A673 (cell line): ENCODE measurements around the gene EXOC4. TPM values are rescaled to one million over a fixed set of nuclear protein-coding genes. Genes with fewer than 3 reads are reported as not detected.

Experiments used
- BruUV-seq: library from RNA; stranded (reverse); fragments of 400-500 nt; replicated peaks from 2 replicates; lab custom pipeline; 2021; lab: Mats Ljungman, UMichigan
- CTCF ChIA-PET: fragments of 300-600 bp; sonication (Branson Sonifier 250); formaldehyde crosslinking; loops from one replicate; lab custom pipeline; 2022; ENCODE audit warnings: antibody characterized with exemption; lab: Charles Lee
- POLR2A ChIA-PET: fragments of 300-600 bp; sonication (Branson Sonifier 250); formaldehyde crosslinking; loops from one replicate; lab custom pipeline; 2022; ENCODE audit warnings: antibody characterized with exemption; ENCODE audit not compliant: low non-redundant PET; lab: Charles Lee
- DNase-seq: peaks from one replicate; pipeline ENCODE4 v3.0.0-alpha.2; 2015; ENCODE audit warnings: low spot score
- H3K27ac ChIP-seq: fragments of 200-600 bp; sonication (generic); 2 replicates; pipeline ENCODE4 v1.5.1; 2016; ENCODE audit warnings: mixed run types, low read depth, mild to moderate bottlenecking, mixed read lengths, antibody characterized with exemption, low read length; ENCODE audit not compliant: poor library complexity, severe bottlenecking
- H3K27me3 ChIP-seq: fragments of 200-600 bp; sonication (generic); replicated peaks from 2 replicates; pipeline ENCODE4 v1.6.1; 2017; ENCODE audit warnings: mixed run types, low read depth, mild to moderate bottlenecking, mixed read lengths, antibody characterized with exemption, low read length; ENCODE audit not compliant: insufficient read depth, poor library complexity
- H3K36me3 ChIP-seq: fragments of 200-600 bp; sonication (generic); 2 replicates; pipeline ENCODE4 v1.6.1; 2016; ENCODE audit warnings: mixed run types, mild to moderate bottlenecking, mixed read lengths, antibody characterized with exemption, low read length; ENCODE audit not compliant: insufficient read depth, poor library complexity, severe bottlenecking
- H3K4me1 ChIP-seq: fragments of 200-600 bp; sonication (generic); 2 replicates; pipeline ENCODE4 v1.6.1; 2017; ENCODE audit warnings: mixed run types, mild to moderate bottlenecking, mixed read lengths, antibody characterized with exemption, low read length; ENCODE audit not compliant: insufficient read depth, poor library complexity, severe bottlenecking
- H3K4me3 ChIP-seq: fragments of 200-600 bp; sonication (generic); 2 replicates; pipeline ENCODE4 v1.5.1; 2016; ENCODE audit warnings: low read depth, mixed run types, mild to moderate bottlenecking, mixed read lengths, low read length; ENCODE audit not compliant: poor library complexity, severe bottlenecking
- H3K9me3 ChIP-seq: fragments of 200-600 bp; sonication (generic); 2 replicates; pipeline ENCODE4 v1.6.1; 2016; ENCODE audit warnings: mixed run types, low read depth, mild to moderate bottlenecking, mixed read lengths, antibody characterized with exemption, low read length; ENCODE audit not compliant: poor library complexity, severe bottlenecking
- EZH2 ChIP-seq: fragments of 200-600 bp; sonication (generic); IDR thresholded peaks from 2 replicates; pipeline ENCODE4 v1.6.1; 2017; ENCODE audit warnings: borderline replicate concordance, low read depth, mild to moderate bottlenecking, mixed read lengths, antibody characterized with exemption, low read length; ENCODE audit not compliant: poor library complexity, severe bottlenecking
- intact Hi-C: fragments of 100-400 bp; cut with micrococcal nuclease; formaldehyde crosslinking; loops from one replicate; pipeline ENCODE4 v1.10.0; 2022; ENCODE audit not compliant: unreplicated experiment
- total RNA-seq: library from RNA; stranded (reverse); gene quantifications from 2 replicates; pipeline ENCODE4 v1.2.3, GENCODE V29; 2021
- TF ChIP-seq, protein P1 (sequence below): fragments of 300-800, 200-600 bp; sonication (generic); conservative IDR thresholded peaks from 2 replicates; pipeline ENCODE4 v1.5.1; 2017; ENCODE audit warnings: low read depth, mild to moderate bottlenecking, antibody characterized with exemption, low read length, moderate library complexity, mixed read lengths

The EXOC4 gene
- total RNA-seq, 1 experiment from 2014 or later: 66.1 TPM

DNA sequence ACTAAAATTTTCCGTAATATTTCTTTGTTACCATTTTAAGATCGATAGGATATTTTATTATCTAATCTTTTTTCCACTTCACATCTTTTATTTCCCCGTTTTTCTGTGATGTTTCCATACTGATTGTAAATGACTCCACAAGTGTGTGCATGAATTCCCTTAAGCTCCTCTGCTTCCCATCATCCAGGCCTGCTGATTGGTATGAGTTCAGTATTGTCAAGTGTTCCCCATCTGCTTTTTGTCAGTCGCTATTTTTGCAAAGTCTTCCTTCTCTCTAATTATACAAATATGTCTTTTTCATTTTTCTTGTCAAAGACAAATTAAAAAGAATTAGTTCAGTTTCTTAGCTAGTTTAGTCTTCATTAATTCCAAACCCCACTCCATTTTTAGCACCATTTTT, 184.7 kb downstream of the EXOC4 start:
- TF ChIP-seq EZH2: no peak
- TF ChIP-seq, protein P1, sequence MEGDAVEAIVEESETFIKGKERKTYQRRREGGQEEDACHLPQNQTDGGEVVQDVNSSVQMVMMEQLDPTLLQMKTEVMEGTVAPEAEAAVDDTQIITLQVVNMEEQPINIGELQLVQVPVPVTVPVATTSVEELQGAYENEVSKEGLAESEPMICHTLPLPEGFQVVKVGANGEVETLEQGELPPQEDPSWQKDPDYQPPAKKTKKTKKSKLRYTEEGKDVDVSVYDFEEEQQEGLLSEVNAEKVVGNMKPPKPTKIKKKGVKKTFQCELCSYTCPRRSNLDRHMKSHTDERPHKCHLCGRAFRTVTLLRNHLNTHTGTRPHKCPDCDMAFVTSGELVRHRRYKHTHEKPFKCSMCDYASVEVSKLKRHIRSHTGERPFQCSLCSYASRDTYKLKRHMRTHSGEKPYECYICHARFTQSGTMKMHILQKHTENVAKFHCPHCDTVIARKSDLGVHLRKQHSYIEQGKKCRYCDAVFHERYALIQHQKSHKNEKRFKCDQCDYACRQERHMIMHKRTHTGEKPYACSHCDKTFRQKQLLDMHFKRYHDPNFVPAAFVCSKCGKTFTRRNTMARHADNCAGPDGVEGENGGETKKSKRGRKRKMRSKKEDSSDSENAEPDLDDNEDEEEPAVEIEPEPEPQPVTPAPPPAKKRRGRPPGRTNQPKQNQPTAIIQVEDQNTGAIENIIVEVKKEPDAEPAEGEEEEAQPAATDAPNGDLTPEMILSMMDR: no peak
- Histone ChIP-seq H3K4me3 (no peak overlapping the region), H3K27ac (no peak overlapping the region), H3K4me1 (peaks cover 4% of the 10 kb centered on the region), H3K36me3 (no peaks in the 10 kb centered on the region), H3K27me3 (no peaks in the 10 kb centered on the region), H3K9me3 (no peaks in the 10 kb centered on the region)
- intact Hi-C loops: loop anchor here (10.0 kb wide), 2 partner anchors 203 to 733 kb away; no protein-coding TSS in a partner anchor
- POLR2A ChIA-PET: no interaction called here
- DNase-seq: no peak
- no TSS peak for BruUV-seq
- CTCF ChIA-PET: no interaction called here

DNA sequence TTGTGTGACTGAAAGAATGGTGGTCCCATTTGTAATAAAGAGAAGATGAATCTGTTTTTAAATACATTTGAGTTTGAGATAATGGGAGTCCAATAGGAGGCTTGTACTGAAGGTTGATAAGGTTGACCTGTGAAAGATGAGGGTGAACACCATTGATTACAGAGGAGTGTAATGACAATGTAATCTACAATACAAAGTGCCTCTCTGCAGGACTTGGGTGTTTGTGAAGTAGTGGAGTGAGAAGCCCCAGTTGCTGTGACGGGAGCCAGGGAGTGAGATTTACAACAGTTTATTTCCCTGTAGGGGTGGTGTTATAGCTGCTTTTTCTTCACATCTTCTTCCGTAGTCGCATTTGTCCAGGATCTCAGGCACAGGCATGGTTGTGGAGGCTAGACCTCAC, 189.9 kb downstream of the EXOC4 start:
- Histone ChIP-seq H3K4me3 (no peak overlapping the region), H3K36me3 (no peaks in the 10 kb centered on the region), H3K9me3 (no peaks in the 10 kb centered on the region), H3K4me1 (no peaks in the 10 kb centered on the region), H3K27ac (no peak overlapping the region), H3K27me3 (no peaks in the 10 kb centered on the region)
- ChIA-PET POLR2A (no interaction called here), CTCF (no interaction called here)
- no TSS peak for BruUV-seq
- DNase-seq: no peak
- intact Hi-C loops: no loop called here
- no peak for TF ChIP-seq EZH2
- TF ChIP-seq, protein P1: no peak

DNA sequence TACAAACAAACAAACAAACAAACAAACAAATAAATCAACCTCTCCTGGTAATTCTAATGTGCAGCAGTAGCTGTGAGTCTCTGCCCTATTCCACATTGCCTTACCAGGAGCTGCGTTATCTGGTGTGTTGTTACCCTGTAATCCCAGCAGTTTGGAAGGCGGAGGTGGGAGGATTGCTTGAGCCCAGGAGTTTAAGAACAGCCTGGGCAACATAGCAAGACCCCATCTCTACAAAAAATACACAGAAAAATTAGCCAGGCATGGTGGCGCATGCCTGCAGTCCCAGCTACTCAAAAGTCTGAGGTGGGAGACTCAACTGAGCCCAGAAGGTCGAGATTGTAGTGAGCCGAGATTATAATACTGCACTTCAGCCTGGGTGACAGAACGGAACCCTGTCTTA, 192.7 kb downstream of the EXOC4 start:
- H3K27ac ChIP-seq: no peak overlapping the region
- no peaks in the 10 kb centered on the region for H3K9me3 ChIP-seq
- H3K27me3 ChIP-seq: no peaks in the 10 kb centered on the region
- ChIA-PET POLR2A (no interaction called here), CTCF (no interaction called here)
- no peak for DNase-seq
- H3K4me1 ChIP-seq: no peaks in the 10 kb centered on the region
- intact Hi-C loops: no loop called here
- no peak overlapping the region for H3K4me3 ChIP-seq
- TF ChIP-seq, protein P1: no peak
- no peak for TF ChIP-seq EZH2
- H3K36me3 ChIP-seq: no peaks in the 10 kb centered on the region
- BruUV-seq: no TSS peak
